Left ventricle myocardium inferior (tissue), 1 donor: ENCODE results near the gene HSPA12B. TPM values are rescaled to one million over a fixed set of nuclear protein-coding genes. Genes with fewer than 3 reads are reported as not detected.

ENCODE experiments used
- DNase-seq: peaks from one replicate; pipeline ENCODE4 v3.0.0-alpha.2; 2020
- H3K27ac ChIP-seq: fragments of 200-600 bp; replicated peaks from 2 replicates; pipeline ENCODE4 v1.8.0; 2021
- H3K27me3 ChIP-seq: fragments of 200-600 bp; 2 replicates; pipeline ENCODE4 v1.8.0; 2021; ENCODE audit warnings: low read depth
- H3K36me3 ChIP-seq: fragments of 200-600 bp; 2 replicates; pipeline ENCODE4 v1.8.0; 2021
- H3K4me1 ChIP-seq: fragments of 200-600 bp; 2 replicates; pipeline ENCODE4 v1.8.0; 2021
- H3K4me3 ChIP-seq: fragments of 200-600 bp; 2 replicates; pipeline ENCODE4 v1.8.0; 2021; ENCODE audit warnings: mild to moderate bottlenecking, moderate library complexity
- H3K9me3 ChIP-seq: fragments of 200-600 bp; replicated peaks from 2 replicates; pipeline ENCODE4 v1.8.0; 2021
- intact Hi-C: fragments of 100-400 bp; cut with micrococcal nuclease; formaldehyde crosslinking; loops from one replicate; pipeline ENCODE4 v1.11.0; 2022
- total RNA-seq: library from RNA; stranded (reverse); fragmentation: NEBNext Ultra II Directional; extraction: Animal tissue kit (Norgen Biotek cat#: 25700); gene quantifications from one replicate; pipeline ENCODE4 v1.2.1, GENCODE V29; 2021
- TF ChIP-seq, protein P1 (sequence below): fragments of 200-600 bp; IDR thresholded peaks from 2 replicates; pipeline ENCODE4 v1.8.0; 2021; ENCODE audit warnings: antibody characterized with exemption, mild to moderate bottlenecking, borderline replicate concordance
- donor health status: DM: no; HTN: yes; CAD: no; lungs with severe emphysema.

Gene HSPA12B
- total RNA-seq, 1 donor from 2014 or later: 12.5 TPM

DNA sequence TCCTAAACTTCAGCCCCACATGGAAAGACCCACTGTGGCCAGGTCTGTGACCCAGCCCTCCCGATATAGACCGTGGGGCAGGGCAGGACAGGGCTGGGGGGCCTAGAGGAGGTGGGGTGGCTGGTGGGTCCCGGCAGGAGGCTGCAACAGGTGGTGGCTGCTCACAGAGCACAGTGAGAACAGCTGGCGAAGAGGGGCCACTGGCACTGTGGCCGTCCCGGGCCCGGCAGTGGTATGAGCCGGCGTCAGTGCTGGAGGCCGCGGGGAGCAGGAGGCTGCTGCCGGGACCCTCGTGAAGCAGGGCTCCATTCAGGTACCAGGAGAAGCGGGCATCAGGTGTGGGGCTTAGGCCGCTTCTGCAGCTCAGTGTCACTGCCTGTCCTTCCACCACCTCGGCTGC lies 33.4 kb upstream of the HSPA12B start:
- intact Hi-C loops: no loop called here
- no peaks in the 10 kb centered on the region for H3K4me1 ChIP-seq
- H3K4me3 ChIP-seq: no peak overlapping the region
- H3K36me3 ChIP-seq: no peaks in the 10 kb centered on the region
- DNase-seq: no peak
- TF ChIP-seq, protein P1, sequence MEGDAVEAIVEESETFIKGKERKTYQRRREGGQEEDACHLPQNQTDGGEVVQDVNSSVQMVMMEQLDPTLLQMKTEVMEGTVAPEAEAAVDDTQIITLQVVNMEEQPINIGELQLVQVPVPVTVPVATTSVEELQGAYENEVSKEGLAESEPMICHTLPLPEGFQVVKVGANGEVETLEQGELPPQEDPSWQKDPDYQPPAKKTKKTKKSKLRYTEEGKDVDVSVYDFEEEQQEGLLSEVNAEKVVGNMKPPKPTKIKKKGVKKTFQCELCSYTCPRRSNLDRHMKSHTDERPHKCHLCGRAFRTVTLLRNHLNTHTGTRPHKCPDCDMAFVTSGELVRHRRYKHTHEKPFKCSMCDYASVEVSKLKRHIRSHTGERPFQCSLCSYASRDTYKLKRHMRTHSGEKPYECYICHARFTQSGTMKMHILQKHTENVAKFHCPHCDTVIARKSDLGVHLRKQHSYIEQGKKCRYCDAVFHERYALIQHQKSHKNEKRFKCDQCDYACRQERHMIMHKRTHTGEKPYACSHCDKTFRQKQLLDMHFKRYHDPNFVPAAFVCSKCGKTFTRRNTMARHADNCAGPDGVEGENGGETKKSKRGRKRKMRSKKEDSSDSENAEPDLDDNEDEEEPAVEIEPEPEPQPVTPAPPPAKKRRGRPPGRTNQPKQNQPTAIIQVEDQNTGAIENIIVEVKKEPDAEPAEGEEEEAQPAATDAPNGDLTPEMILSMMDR: no peak
- H3K9me3 ChIP-seq: peaks cover 6% of the 10 kb centered on the region
- H3K27ac ChIP-seq: no peak overlapping the region
- H3K27me3 ChIP-seq: no peaks in the 10 kb centered on the region

DNA sequence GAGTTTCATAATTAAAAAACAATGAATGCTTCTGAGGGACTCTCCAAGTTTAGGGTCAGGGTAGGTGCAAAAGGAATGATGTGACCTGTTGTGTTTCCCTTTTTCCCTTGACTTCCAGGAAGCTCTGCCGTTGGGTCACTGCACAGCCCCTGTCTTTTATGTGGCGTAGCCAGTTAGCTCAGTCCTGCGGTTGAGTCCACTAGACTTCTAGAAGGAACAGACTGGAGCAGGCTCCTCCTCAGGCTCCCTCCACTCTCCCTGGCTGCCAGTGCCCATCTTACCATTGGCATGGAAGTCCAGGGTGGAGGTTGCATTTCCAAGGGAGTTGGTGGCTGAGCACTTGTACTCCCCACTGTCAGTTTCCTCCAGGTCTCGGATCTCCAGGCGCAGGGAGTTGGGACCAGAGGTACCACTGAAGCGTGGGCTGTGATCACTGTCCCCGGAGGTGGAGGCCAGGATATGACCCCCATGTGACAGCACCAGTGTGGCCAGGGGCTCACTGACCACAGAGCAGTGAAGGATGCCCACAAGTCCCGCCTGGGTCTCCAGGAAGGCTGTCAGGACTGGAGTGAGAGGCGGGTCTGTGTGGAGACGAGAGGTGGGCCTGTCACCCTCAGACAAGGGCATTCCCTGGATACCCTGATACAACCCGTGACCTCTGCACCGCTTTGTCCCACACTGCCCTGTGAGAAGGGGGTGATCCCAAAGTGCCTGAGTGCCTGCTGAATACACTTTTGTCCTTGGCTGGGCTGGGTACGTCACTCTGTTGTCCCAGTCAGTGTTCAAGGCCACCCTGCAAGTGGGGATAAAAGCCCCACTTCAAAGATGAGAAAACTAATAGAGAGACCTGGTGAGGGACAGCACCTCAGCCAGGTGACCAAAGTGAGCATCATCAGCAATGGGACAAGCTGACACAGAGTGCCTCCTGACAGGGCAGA lies 31.2 kb upstream of the HSPA12B start:
- Histone ChIP-seq H3K4me3 (no peak overlapping the region), H3K4me1 (no peaks in the 10 kb centered on the region), H3K36me3 (no peaks in the 10 kb centered on the region), H3K9me3 (peaks cover 3% of the 10 kb centered on the region), H3K27ac (no peak overlapping the region), H3K27me3 (no peaks in the 10 kb centered on the region)
- TF ChIP-seq, protein P1: no peak
- intact Hi-C loops: no loop called here
- DNase-seq: no peak

DNA sequence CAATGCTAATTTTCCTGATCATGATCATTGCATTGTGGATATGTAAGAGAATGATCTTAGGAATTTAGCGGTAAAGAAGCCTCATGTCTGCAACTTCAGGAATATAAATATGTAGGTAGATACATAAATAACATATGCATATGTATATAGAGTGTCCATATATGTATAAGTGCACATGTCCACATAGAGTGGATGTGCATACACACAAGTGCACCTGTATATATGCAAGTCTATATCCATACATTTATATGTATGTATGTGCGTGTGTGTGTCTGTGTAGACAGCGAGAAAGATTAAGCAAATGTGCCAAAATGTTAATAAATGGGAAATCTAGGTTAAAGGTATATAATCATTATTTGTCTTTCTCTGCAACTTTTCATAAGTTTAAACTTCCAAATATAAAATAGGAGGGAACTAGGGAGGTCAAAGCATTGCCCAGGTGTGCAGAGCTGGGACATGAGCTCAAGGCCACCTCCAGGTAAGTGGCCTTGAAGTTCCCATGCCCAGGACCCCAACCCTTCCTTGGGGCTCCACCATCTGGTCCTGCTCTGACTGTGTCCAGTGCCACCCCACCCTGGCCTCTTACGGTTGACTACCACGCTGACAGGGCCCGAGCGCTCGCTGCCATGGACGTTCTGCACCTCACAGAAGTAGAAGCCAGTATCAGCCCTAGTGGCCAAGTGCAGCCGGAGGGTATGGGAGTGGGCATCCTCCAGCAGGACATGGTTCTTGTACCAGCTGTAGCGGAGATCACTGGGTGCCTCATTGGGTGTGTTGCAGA lies 29.7 kb upstream of the HSPA12B start:
- no peaks in the 10 kb centered on the region for H3K9me3 ChIP-seq
- H3K36me3 ChIP-seq: no peaks in the 10 kb centered on the region
- no peak for DNase-seq
- H3K4me1 ChIP-seq: peaks cover 8% of the 10 kb centered on the region
- TF ChIP-seq, protein P1: no peak
- intact Hi-C loops: no loop called here
- H3K27me3 ChIP-seq: no peaks in the 10 kb centered on the region
- no peak overlapping the region for H3K4me3 ChIP-seq
- H3K27ac ChIP-seq: no peak overlapping the region

DNA sequence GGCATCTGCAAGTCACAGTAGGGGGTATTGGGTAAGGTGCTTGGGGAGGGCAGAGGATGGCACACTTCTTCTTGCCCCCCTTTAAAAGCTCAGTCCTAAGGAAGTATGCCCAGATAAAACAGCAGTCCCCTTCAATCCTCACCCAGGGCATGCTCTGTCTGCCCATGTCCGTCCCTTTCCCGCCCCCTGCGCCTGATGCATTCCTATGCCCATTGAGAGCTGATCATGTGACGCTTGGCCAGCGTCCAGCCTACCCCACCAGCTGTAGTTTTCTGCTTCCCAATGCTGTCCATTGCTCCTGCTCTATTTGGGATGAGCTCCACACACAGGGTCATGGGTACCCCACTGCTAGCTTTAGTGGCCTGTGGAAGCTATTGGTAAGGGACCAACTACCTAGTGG lies 28.4 kb upstream of the HSPA12B start:
- H3K27ac ChIP-seq: no peak overlapping the region
- DNase-seq: no peak
- no peaks in the 10 kb centered on the region for H3K27me3 ChIP-seq
- intact Hi-C loops: no loop called here
- H3K4me3 ChIP-seq: no peak overlapping the region
- H3K9me3 ChIP-seq: no peaks in the 10 kb centered on the region
- H3K36me3 ChIP-seq: no peaks in the 10 kb centered on the region
- peaks cover 8% of the 10 kb centered on the region for H3K4me1 ChIP-seq
- TF ChIP-seq, protein P1: no peak

DNA sequence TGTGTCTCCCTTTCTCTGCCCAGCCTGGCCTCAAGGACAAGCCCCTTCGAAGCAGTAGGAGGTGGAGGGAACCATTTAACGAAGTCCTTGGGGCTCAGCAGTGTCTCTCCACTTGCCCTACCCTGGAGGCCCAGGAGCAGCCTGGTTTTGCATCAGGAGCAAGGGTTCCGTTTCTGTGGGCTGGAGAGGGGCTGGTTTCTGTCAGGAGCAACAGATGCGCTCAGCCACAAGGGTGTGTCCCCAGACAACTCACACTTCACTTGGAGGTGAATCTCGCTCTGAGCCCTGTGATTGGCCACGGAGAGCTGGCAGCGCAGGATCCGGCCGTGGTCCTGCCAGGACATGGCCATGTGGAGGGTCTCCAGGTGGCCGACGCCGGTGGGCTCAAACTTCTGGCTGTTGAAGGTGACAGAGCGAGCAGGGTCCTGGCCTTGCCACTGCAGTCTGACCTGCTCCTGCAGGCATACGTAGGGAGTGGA lies 27.0 kb upstream of the HSPA12B start:
- TF ChIP-seq, protein P1: no peak
- DNase-seq: no peak

More for the DNA sequence above, 27.0 kb upstream of the HSPA12B start:
- no peaks in the 10 kb centered on the region for H3K9me3 ChIP-seq
- no peaks in the 10 kb centered on the region for H3K27me3 ChIP-seq
- H3K36me3 ChIP-seq: no peaks in the 10 kb centered on the region
- no peak overlapping the region for H3K27ac ChIP-seq
- no peak overlapping the region for H3K4me3 ChIP-seq
- intact Hi-C loops: no loop called here
- peaks cover 16% of the 10 kb centered on the region for H3K4me1 ChIP-seq
